C4-2B (cell line): ENCODE results near the gene PCDHB4.
"Not testable (repeated sequence)": the region's sequence is repeated elsewhere in the genome, so short reads cannot be mapped to it uniquely, and the experiment has no call there.

ENCODE experiments used
- H3K27ac ChIP-seq: fragments of 450-650 bp; 2 replicates; pipeline ENCODE4 v1.5.1; 2017
- CTCF ChIP-seq: fragments of 450-650 bp; conservative IDR thresholded peaks from 2 replicates; pipeline ENCODE4 v1.5.1; 2017; ENCODE audit warnings: mild to moderate bottlenecking
- ZFX ChIP-seq: fragments of 450-650 bp; IDR thresholded peaks from 2 replicates; pipeline ENCODE4 v1.6.1; 2017

PCDHB4 gene

GRCh38 chr5:141155540-141156374 is 34.1 kb downstream of the PCDHB4 start:
- TF ChIP-seq CTCF (peak; percentile 45), ZFX (no peak)
- no peak overlapping the region for H3K27ac ChIP-seq

- H3K27ac ChIP-seq, result not testable (repeated sequence)
Measured at GRCh38 chr5:141157356-141157755, 35.7 kb downstream of the PCDHB4 start.

GRCh38 chr5:141157901-141158300 is 36.3 kb downstream of the PCDHB4 start:
- H3K27ac ChIP-seq, result not testable (repeated sequence)

- TF ChIP-seq CTCF (peak; percentile 81), ZFX (no peak)
- no peak within 1 kb of the TSS for H3K27ac ChIP-seq
Measured at GRCh38 chr5:141172381-141173204, 51.0 kb downstream of the PCDHB4 start, which contains the start of gene PCDHB7. TSS of gene PCDHB7 (plus strand) at chr5:141172644. CDS start at chr5:141172836, 192 bp downstream.

GRCh38 chr5:141174291-141175104 is 52.9 kb downstream of the PCDHB4 start:
- not testable (repeated sequence) for H3K27ac ChIP-seq
